Heart left ventricle (tissue), 16 donors: ENCODE results near the gene DDX54. TPM values are rescaled to one million over a fixed set of nuclear protein-coding genes. Genes with fewer than 3 reads are reported as not detected.
A peak's percentile ranks its signal among the peaks of the same experiment; 100 is the strongest.

ENCODE experiments used
- ATAC-seq, 4 donors: fragments of 200-7000 bp; cut with Tn5 transposase; one replicate each; pipeline ENCODE4 v1.9.1; 2020 to 2022; ENCODE audit warnings: moderate library complexity in 4 of 4, mild to moderate bottlenecking in 3 of 4, moderate number of reproducible peaks in 1 of 4
- DNase-seq, 5 donors: peaks; one replicate each; pipeline ENCODE4 v3.0.0-alpha.2; 2020
- H3K27ac ChIP-seq, 12 donors: fragments of 200-600 bp; sonication (generic) in 4 of 12; one replicate each; pipeline versions ENCODE4 v1.5.0 to v1.8.0; 2016 to 2022; ENCODE audit warnings: mild to moderate bottlenecking in 2 of 12
- H3K27me3 ChIP-seq, 9 donors: fragments of 200-600 bp; sonication (generic) in 2 of 9; one replicate each; pipeline versions ENCODE4 v1.5.1 to v1.8.0; 2016 to 2022; ENCODE audit warnings: mild to moderate bottlenecking in 3 of 9
- H3K36me3 ChIP-seq, 9 donors: fragments of 200-600 bp; sonication (generic) in 2 of 9; one replicate each; pipeline versions ENCODE4 v1.5.0 to v1.8.0; 2018 to 2022; ENCODE audit warnings: mild to moderate bottlenecking in 2 of 9
- H3K4me1 ChIP-seq, 12 donors: fragments of 200-600 bp; sonication (generic) in 4 of 12; one replicate each; pipeline versions ENCODE4 v1.5.0 to v1.8.0; 2016 to 2022; ENCODE audit warnings: mild to moderate bottlenecking in 3 of 12
- H3K4me3 ChIP-seq, 12 donors: fragments of 200-600 bp; sonication (generic) in 4 of 12; one replicate each; pipeline versions ENCODE4 v1.5.0 to v1.8.0; 2017 to 2022; ENCODE audit warnings: mild to moderate bottlenecking in 9 of 12, moderate library complexity in 4 of 12
- H3K9me3 ChIP-seq, 12 donors: fragments of 200-600 bp; sonication (generic) in 4 of 12; one replicate each; pipeline versions ENCODE4 v1.5.0 to v1.8.0; 2016 to 2022; ENCODE audit warnings: mild to moderate bottlenecking in 1 of 12
- CTCF ChIP-seq, 12 donors: fragments of 200-600 bp; sonication (generic) in 4 of 12; IDR thresholded peaks; one replicate each; pipeline versions ENCODE4 v1.5.0 to v1.8.0; 2018 to 2022; ENCODE audit warnings: antibody characterized with exemption in 12 of 12, mild to moderate bottlenecking in 5 of 12
- POLR2A ChIP-seq, 2 donors: fragments of 450-650 bp; IDR thresholded peaks; one replicate each; pipeline ENCODE4 v1.6.1; 2017; ENCODE audit warnings: antibody characterized with exemption in 2 of 2, mild to moderate bottlenecking in 2 of 2, moderate library complexity in 2 of 2
- WGBS, 4 donors: extraction: QIAGEN DNeasy Blood & Tissue Kit in 2 of 4; methylation state at CpG; one replicate each; pipeline versions ENCODE4 v1.1.5 to v1.1.7; 2013 to 2018; 5-methylcytosine and 5-hydroxymethylcytosine counted together
- intact Hi-C, 10 donors: fragments of 100-400 bp; cut with DNase I; formaldehyde crosslinking; loops; one replicate each; pipeline versions ENCODE4 v1.11.1 to v1.14.2; 2022
- polyA plus RNA-seq, 2 donors: library from polyadenylated mRNA; stranded (reverse); fragments of 200-250 nt; gene quantifications; one replicate each; pipeline ENCODE4 v1.2.3, GENCODE V29; 2013
- total RNA-seq, 9 donors: library from RNA; depleted of rRNA in 2 of 9; stranded (reverse); fragments of >200 nt in 2 of 9; fragmentation: NEBNext Ultra II Directional in 3 of 9; extraction: Animal tissue kit (Norgen Biotek cat#: 25700) in 3 of 9; gene quantifications; one replicate each; pipeline versions ENCODE4 v1.1.0 to v1.2.4, GENCODE V29; 2016 to 2023
- donor health status: ischemic (EF 13 %, LVEDD 7.1; RV severe dilation, severe dysfunction).
- donor health status: healthy with polysubstance abuse.
- donor health status: DM: no; HTN: yes; CAD: no.
- donor health status: DM: no; HTN: no; CAD: no.
- donor health status: ischemic (EF 25% LVEDD 6.9; RV normal size, moderate dysfunction).
- donor health status: ischemic (EF 25% LVEDD 5.7; RV mildly dilated, moderate dysfunction).
- donor health status: healthy.
- donor health status: DM: yes; HTN: yes; CAD: no.
- donor health status: ischemic (EF 35%, LVEDD 5.7; RV mildly dilated, moderate dysfunction).
- donor health status: nonischemic (EF 11% LVEDD 7.7; RV severe dilation, severe dysfunction).
- donor health status: DM: yes; HTN: yes; CAD: no.
- donor health status: PGD.
- donor health status: ischemic (EF 29% LVEDD 5.4; RV normal size, mild dysfunction).
- donor health status: nonischemic (EF 23%, LVEDD 6.1; RV moderate dilation, normal function).

DDX54 gene
- total and polyA plus RNA-seq, 11 donors: 23.4 to 60.2 (median 38.2) TPM

GRCh38 chr12:113195598-113195997 is 10.3 kb upstream of the DDX54 start:
- Histone ChIP-seq H3K27me3 (no peaks in the 10 kb centered on the region), H3K27ac (no peak overlapping the region), H3K9me3 (no peaks in the 10 kb centered on the region), H3K36me3 (peaks cover 0 to 18% (median 16%) of the 10 kb centered on the region in 9 donors), H3K4me1 (peaks cover 0 to 37% (median 16%) of the 10 kb centered on the region in 12 donors), H3K4me3 (no peak overlapping the region)
- TF ChIP-seq CTCF (IDR thresholded peaks at IDR 0.05) (no peak), POLR2A (IDR thresholded peaks at IDR 0.05) (no peak)
- intact Hi-C loops: loop anchor here in 8 of 10 donors (2.0 to 10.0 kb wide), 10 partner anchors 72 to 719 kb away; partner anchors contain the start of genes SDSL (in 5 of the 8) and PLBD2 (in 1 of the 8)
- ATAC-seq (peak in 1 of 4 donors; percentile 11), DNase-seq (no peak)
- 96 to 97% (median 96%) methylated on average over 13 of the region's 13 CpGs for WGBS, 4 donors

- Histone ChIP-seq H3K9me3 (no peaks in the 10 kb centered on the region), H3K4me1 (peaks cover 0 to 33% (median 16%) of the 10 kb centered on the region in 12 donors), H3K27ac (peak overlapping the region in 2 of 12 donors; percentile 70 to 72), H3K36me3 (peaks cover 0 to 23% (median 18%) of the 10 kb centered on the region in 9 donors), H3K4me3 (no peak overlapping the region), H3K27me3 (no peaks in the 10 kb centered on the region)
- TF ChIP-seq POLR2A (IDR thresholded peaks at IDR 0.05): no peak
- TF ChIP-seq CTCF (IDR thresholded peaks at IDR 0.05): no peak
- intact Hi-C loops: loop anchor here in 8 of 10 donors (2.0 to 10.0 kb wide), 10 partner anchors 72 to 720 kb away; partner anchors contain the start of genes SDSL (in 5 of the 8) and PLBD2 (in 1 of the 8)
- WGBS, 4 donors: 81 to 90% (median 83%) methylated on average over 4 of the region's 4 CpGs
- no peak for DNase-seq
- no peak for ATAC-seq
Measured at GRCh38 chr12:113194971-113195391, 9.7 kb upstream of the DDX54 start.

- Histone ChIP-seq H3K4me3 (no peak overlapping the region), H3K9me3 (no peaks in the 10 kb centered on the region), H3K27ac (no peak overlapping the region), H3K4me1 (peaks cover 0 to 42% (median 21%) of the 10 kb centered on the region in 12 donors), H3K36me3 (peaks cover 0 to 41% (median 22%) of the 10 kb centered on the region in 9 donors), H3K27me3 (no peaks in the 10 kb centered on the region)
- ATAC-seq (no peak), DNase-seq (no peak)
- 92 to 94% (median 93%) methylated on average over 19 of the region's 19 CpGs for WGBS, 4 donors
- intact Hi-C loops: loop anchor here in 6 of 10 donors (10.0 kb wide), 4 partner anchors 104 to 724 kb away; partner anchors contain the start of gene SDSL (in 2 of the 6)
- no peak for TF ChIP-seq CTCF (IDR thresholded peaks at IDR 0.05)
- TF ChIP-seq POLR2A (IDR thresholded peaks at IDR 0.05): no peak
Measured at GRCh38 chr12:113191227-113191626, 5.9 kb upstream of the DDX54 start.

GRCh38 chr12:113190761-113191160 is 5.5 kb upstream of the DDX54 start:
- no peak overlapping the region for H3K27ac ChIP-seq
- DNase-seq (no peak), ATAC-seq (no peak)
- H3K4me1 ChIP-seq: peaks cover 0 to 45% (median 23%) of the 10 kb centered on the region in 12 donors
- H3K9me3 ChIP-seq: no peaks in the 10 kb centered on the region
- no peak overlapping the region for H3K4me3 ChIP-seq
- WGBS, 4 donors: 90 to 94% (median 93%) methylated on average over 4 of the region's 4 CpGs
- no peaks in the 10 kb centered on the region for H3K27me3 ChIP-seq
- TF ChIP-seq CTCF (IDR thresholded peaks at IDR 0.05) (no peak), POLR2A (IDR thresholded peaks at IDR 0.05) (no peak)
- H3K36me3 ChIP-seq: peaks cover 0 to 41% (median 22%) of the 10 kb centered on the region in 9 donors
- intact Hi-C loops: loop anchor here in 6 of 10 donors (10.0 kb wide), 4 partner anchors 104 to 724 kb away; partner anchors contain the start of gene SDSL (in 2 of the 6)
